GM18505 (cell line): ENCODE results near the gene F13A1.

Experiments
- ATAC-seq: cut with Tn5 transposase; IDR thresholded peaks from one replicate; pipeline ENCODE4 v1.9.1; 2021; ENCODE audit not compliant: unreplicated experiment
- POLR2A ChIP-seq: IDR thresholded peaks from 4 replicates; pipeline ENCODE4 v1.6.1; 2011; ENCODE audit warnings: borderline replicate concordance; ENCODE audit not compliant: insufficient read depth, insufficient read length; ENCODE audit errors: extremely low read depth

Gene F13A1

DNA sequence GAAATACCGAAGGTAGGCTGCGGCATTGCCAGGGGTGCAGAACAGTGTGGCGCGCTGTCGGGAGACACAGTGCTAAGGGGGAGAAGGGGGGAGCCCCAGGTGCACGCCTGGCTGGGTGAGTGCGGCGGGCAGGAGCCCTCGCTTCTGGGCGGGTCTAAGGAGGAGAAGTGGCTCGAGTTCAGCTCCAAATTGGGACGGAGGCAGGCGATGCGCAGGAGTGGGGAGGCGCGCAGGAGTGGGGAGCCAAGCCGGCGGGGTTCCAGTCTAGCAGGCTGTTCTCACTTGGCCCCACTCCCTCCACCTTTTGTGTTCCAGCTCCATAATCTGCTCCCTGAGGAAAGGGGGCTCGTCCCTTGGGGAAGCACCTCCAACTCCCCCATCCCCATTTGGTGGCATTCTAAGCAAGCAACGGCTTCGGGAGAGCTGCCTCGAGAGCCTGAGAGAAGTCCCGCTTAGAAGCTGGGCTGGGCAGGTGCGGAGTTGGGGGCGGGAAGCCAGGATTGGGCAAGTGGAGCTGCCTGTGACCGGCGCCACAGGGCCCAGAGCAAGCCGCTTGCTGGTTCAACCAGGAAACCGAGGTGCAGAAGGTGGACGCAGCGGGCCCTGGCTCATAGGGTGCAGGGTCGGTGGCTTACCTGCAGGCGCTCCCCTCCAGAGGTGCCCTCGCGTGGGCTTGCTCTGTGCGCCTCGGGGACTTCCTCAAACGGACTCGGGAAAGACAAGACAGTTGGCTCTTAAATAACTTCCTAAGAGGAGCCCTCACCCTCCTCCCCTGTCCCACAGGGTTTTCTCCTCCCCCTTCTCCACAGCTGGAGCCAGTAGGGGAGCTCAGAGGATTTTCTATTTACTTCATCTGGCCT is at the start of gene F13A1:
F13A1 (minus strand) TSS at position 711 of the 860 bp plus-strand sequence. CDS start 1,998 bp downstream, outside the sequence.
- ATAC-seq = no peak

DNA sequence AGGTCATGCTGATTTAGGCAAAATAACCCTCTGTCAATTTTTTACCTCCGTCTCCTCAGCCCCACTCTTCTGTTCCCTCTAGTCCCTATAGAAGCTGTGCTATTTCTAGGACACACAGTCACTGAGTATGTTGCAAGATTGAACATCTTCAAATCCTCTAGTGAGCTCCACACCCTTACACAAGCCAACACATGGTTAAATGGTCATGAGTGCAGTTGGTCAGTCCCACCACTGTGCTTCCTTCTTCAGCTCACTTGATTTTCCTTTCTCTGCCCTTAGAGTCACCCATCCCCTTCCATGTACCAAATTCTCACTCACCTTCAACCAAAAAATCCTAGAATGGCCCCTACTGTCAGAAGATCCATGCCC is 48.2 kb upstream of the F13A1 start:
- TF ChIP-seq POLR2A = no peak
- no peak for ATAC-seq

More for the DNA sequence above, at the start of gene F13A1:
- TF ChIP-seq POLR2A = no peak

DNA sequence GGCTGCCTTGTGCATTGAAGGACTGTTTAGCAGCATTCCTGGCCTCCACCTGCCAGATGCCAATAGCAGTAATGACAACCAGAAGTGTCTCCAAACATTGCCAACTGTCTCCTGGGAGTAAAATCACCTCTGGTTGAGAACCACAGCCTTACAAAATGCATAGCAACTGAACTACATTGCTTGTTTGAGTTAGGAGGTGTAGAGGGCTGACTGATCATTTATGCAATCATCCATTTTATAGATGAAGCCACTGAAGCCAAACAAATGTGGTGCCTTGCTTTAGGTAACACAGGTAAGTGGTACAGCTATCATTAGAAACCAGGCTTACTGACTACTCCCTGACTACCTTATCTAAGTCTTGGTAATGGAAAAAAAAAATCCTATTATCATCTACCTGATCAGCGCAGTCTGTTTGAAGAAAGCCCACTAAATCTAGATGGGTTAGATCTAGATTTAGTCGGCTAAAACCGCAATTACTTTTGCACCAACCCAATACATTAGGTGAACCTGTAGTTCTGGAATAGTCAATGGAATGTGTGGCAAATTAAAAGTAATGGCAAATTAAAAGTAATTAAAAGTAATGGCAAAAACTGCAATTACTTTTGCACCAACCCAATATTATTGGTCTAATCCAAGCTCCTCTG is 47.7 kb upstream of the F13A1 start:
- TF ChIP-seq POLR2A = no peak
- ATAC-seq = no peak

DNA sequence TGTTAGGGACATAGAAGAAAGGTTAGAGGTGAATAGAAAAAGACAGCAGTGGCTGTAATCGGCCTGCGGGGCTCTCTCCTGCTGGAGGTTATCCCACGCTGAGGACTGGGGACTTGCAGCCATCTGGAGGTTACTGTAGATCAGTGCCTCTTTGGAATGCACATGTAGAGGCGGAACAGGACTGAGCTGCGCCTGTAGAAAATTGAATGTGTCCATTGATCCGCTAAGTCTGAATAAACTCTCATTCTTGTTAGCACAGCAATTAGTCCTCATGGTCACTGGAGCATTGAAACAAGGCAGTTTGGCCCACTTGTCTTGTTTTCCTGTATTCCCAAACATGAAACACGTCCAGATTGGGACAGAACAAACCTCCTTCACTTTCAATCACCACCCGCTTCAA is 46.3 kb upstream of the F13A1 start:
- ATAC-seq = no peak
- TF ChIP-seq POLR2A = no peak

DNA sequence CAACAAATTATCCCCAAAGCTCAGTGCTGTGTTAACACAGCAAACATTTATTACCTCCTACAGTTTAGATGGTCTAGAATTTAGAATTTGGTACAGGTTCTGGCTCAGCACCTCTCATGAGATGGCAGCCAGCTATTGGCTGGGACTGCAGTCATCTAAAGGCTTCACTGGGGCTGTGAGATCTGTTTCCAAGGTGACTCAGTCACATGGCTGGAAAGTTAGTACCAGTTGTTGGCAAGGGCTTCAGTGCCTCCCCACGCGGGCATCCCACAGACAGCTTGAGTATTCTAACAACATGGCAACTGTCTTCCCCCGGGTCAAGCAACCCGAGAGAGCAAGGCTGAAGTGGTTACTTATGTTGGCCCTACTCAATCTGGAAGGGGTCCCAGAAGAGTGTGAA is 44.8 kb upstream of the F13A1 start:
- ATAC-seq = no peak
- no peak for TF ChIP-seq POLR2A

DNA sequence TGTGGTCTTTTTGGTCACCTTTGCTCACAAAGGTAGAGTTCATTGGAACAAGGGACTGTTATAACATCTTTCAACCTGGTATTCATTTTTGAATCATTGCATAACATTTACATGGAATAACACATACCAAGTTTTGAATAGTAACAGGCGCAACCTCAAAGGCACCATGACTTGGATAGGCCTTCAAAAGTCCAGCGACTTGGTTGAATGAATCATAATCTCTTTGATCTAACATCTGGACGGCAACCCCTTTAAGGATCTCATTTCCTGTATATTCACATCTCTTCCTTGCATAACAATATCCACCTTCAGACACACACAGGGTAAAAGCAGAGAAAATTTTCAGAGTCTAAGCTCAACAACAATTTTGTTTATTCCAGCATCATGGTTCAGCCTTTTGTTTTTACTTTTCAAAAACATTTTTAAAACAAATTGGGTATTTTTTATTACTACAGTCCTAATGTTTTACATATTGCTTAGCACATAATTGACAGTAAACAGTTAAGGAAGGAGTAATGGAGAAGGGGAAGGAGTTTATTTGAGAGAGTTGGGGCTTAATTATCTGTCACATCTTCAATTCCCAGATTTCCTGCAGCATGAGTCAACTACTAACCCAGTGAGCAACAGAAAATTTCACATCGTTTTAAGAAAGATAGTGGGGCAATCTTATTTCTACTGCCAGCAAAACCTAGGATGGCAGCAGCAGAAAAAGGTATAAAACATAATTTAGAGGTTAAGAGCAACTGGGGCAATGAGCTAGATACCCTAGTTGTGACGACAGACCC is 41.8 kb upstream of the F13A1 start:
- TF ChIP-seq POLR2A = no peak
- ATAC-seq = no peak

DNA sequence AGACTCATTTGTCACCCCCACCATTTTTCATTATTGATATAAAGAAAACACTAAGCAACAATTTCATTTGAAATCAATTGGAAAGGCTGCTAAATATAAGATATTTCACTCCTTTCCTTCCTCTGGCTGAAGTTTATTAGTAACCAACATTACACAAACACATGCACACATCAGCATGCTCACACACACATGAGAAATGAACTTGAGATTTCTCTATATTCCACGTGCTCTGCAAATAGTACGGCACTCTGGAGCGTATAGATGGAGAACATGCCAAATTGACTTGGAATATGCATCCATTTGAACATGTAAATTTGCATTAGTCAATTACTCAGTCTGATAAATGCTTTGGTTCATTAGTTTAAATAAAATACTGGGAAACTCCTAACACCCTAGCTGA is 37.1 kb upstream of the F13A1 start:
- no peak for ATAC-seq
- no peak for TF ChIP-seq POLR2A

DNA sequence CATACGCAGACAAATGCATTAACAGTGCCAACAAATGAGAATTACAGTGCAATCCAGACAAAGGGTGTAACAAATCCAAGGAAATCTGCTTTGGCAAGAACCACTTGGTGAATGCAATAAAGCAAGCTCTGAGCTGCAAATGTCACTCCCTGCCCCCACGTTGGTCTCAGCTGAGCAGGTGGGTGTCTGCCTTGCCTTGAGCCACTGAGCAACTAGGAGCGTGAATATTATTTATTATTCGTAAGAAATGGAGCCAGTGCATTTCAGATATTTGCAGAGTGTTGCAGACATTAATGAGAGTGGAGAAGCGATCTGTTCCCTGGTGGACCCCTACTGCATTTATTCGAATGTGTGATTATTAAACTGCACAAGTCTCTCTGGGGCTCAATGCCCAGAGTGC is 36.6 kb upstream of the F13A1 start:
- ATAC-seq = no peak
- no peak for TF ChIP-seq POLR2A

DNA sequence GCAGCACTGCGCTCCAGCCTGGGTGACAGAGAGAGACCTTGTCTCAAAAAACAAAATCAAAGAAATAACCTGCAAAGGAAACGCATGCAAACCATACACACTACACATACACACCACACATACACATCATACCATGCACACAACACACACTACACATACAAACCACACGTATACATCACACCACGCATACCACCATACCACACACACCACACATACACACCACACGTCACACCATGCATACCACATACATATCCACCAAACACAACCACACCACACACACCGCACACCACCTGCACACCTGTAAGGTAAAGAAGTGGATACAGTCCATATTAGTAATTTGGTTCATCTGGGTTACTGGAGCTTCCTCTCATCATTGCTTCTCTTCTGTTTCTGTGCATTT is 32.3 kb upstream of the F13A1 start:
- TF ChIP-seq POLR2A = no peak
- no peak for ATAC-seq

DNA sequence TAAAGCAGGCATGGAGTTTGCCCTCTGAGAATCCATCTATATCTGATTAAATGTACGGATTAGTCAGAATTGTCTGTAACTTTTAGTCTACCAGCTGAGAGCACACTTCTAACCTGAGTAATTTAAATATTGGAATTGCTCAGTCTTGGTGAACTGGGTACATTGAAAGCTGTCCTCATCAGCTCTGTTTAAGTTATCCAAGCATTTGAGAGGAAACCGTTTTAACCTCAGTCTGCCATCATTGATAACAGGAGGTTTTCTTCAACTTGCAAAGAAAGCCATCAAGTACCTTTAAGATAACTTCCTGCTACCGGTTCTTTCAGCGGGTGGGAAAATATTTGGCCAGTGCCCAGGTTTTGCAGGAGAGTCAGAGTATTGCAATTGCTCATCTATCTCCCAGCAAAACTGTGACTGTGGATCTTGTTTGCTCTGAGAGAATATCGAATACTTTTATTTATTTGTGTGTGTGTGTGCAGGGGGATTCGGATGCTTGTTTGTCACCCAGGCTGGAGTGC is 31.1 kb upstream of the F13A1 start:
- no peak for ATAC-seq
- TF ChIP-seq POLR2A = no peak

DNA sequence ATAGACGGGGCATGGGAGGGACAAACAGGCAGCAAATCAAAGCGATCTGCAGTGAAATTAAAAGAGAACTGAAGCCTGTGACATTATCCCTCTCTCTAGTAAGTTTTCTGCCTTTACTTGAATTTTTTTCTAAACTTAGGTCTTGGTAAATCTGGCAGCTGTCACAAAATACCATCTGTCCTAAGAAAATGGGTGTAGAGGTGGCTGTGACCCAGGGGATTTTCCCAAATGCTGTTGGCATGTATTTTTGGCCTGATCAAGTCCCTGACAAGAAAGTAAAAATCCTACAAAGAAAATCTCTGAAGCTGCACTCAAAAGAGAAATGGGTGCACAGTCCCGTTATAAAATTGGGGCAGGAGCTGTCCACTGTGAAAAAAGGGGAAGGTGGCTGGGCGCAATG is 30.2 kb upstream of the F13A1 start:
- TF ChIP-seq POLR2A = no peak

DNA sequence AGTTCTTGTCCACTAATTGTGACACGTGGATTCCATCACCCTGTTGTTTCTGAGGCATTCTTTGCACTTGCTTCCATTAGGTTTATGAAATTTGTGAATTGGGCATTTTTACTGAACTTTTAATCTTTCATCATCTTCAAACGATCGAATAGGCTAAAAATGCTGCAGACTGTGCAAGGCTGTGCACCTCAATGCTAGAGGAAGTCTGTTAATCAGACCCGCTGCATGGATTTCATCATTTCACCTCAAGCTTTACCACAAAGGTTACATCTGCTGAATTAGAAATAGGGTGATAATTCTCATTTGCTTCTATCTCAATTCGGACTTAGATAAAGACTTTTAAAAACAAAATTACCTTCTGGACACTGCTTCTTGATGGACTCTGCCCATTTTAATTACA is 27.8 kb upstream of the F13A1 start:
- TF ChIP-seq POLR2A = no peak
- ATAC-seq = no peak

More for the DNA sequence above, 30.2 kb upstream of the F13A1 start:
- no peak for ATAC-seq

DNA sequence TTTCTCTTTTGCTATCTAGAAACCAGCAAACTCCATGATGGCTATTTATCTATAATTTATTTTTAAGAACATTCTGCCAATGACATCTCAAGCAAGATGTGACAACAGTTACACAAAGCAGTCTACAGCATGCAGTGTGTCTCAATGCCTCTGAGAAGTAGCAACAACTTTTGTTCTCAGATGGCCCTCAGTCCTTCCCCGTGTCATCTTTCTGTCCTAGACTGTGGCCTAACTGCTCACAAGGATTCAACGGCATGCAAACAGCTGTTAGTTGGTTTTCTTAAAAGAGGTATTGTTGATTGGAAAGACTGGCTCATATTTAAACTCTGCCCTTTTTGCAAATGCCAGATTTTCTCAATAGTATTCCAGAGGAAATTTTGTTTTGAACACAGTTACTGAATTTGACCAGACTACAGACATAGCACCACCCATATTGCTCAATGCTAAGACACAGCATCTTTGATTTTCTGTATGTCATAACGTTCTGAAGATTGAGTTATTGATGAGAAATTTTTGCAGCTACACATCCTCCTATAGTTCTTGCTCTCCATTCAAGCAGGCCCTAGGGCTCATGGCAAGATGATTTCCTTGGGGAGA is 26.1 kb upstream of the F13A1 start:
- no peak for TF ChIP-seq POLR2A
- no peak for ATAC-seq

DNA sequence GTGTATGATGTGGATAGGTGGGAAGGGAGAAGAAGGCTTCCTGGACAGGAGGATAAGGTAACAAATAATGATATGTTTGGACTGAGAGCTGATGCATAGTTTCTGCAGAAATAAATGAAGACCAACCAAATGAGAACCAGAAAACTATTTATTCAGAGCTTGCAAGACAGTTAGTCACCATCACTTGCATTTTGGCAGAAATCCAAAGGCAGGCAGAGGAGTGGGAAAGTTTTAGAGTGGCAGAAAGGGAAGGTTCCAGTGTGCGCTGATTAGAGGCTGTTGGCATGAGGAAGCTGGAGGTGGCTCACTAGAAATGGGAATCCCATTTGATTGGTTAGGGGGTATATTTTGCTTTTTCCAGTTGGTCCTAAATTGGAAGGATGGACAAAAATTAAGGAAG is 13.0 kb upstream of the F13A1 start:
- TF ChIP-seq POLR2A = no peak
- no peak for ATAC-seq

DNA sequence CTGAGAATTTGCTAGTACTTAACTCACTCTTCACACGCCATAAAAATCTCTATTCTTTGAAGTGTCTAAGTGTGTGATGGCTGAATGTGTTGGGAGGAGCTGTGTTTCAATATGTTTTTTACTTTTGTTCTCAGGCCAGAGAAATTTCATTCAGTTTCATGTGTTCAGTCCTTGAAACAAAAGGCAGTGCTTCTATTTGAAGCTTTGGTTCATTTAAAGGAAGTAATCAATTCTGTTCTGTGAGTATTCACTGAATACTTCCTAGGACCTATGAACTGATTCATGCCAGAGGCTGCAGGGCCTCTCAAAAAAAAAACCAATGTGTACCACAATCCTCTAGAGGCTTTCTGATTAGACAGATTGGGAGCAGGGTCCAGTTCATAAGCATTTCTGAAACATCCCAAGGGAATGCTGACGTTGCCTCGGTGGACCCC is 12.4 kb upstream of the F13A1 start:
- ATAC-seq = peak; percentile 34
- no peak for TF ChIP-seq POLR2A
